HG02970 (cell line): ENCODE results near the gene TRAPPC10.
"Not testable (repeated sequence)": the region's sequence is repeated elsewhere in the genome, so short reads cannot be mapped to it uniquely, and the experiment has no call there.

ENCODE experiments used
- ATAC-seq: cut with Tn5 transposase; IDR thresholded peaks from one replicate; pipeline ENCODE4 v1.9.1; 2021; ENCODE audit warnings: mild to moderate bottlenecking, moderate library complexity, moderate number of reproducible peaks; ENCODE audit not compliant: unreplicated experiment, low FRiP score

Gene TRAPPC10

DNA sequence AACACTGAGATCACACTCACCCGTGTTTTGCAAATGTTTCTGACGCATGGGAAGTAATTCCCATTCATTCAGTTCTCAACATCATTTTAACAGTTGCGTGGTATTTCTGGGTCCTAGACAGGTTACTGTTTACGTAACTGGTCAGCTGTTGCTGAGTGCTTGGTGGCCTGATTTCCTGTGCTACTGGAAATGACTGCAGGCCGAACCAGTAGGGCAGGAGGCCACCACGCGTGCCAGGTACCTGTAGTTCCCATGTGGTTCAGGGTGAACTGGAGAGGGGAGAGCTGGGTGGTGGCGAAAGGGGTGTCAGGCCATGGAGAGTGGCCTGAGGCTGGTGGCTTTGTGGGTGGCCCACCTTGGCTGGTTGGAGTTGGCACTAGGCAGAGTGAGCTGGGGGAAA lies 122.6 kb downstream of the TRAPPC10 start:
- not testable (repeated sequence) for ATAC-seq

DNA sequence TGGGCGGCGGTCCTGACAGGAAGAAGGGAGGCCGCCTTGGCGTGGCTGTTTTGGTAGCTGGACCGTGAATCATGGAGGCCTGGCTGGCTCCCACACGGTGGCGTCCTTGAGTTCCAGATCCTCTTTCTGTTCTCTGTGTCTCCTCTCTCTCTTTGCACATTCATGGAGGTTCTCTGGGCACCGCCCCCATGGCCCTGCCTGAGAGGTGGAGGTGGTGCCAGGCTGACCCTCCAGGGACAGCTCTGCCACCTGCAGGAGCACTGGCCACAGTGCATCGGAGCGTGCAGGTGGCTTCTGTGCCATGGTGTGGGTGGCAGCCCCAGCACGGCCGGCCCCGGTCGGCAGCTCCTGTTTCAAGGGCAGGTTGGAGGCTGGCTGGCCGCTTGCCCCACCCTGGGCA lies 125.9 kb downstream of the TRAPPC10 start:
- ATAC-seq: not testable (repeated sequence)

DNA sequence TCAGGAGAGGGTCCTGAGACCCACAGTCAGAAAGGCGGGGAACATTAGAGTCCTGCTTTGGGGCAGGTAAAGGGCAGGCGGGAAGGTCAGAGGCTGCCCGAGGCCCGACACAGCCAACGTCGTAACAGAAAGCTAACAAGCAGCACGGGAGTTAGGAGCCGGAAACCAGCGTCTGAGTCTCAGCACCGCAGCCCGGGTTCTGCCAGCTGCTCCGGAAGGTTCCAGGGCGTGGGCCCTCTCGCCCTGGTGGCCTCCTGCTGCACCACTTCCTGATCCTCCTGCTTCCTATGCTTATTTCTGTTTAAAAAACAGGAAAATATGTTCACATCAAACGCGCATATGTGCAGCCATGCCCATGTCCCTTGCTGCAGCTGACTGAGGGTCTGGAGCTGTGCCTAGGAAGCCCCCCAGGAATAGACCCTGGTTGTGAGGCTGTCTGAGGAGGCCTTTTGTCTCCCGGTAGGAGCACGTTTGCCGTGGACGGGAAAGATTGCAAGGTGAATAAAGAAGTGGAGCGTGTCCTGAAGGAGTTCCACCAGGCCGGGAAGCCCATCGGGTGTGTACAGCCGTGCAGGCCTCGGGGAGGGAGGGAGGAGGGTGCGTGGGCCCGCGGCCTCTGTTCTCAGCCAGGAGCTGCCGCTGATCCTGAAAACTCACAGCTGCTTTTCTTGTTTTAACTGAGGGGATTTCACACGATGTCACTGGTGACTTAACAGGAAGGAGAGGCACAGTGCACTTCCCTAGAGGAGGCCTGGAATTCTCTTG lies 127.9 kb downstream of the TRAPPC10 start:
- not testable (repeated sequence) for ATAC-seq

DNA sequence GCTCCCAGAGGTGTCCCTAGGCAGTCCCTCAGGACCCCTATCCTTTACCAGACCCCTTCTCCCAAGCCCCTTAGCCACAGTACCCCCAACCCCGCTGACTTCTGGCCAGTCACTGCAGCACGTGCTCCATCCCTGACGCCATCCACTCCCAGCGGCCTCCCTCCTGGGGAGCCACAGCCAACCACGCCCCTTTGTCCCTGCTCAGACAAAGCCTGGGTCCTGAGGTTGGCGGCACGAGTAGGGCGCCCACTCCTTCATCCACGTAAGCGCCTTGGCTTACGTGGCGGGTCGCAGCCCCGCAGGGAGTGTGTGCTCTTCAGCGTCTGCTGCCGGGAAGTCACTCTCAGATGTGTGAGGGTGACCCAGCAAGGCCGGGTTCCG lies 128.4 kb downstream of the TRAPPC10 start:
- not testable (repeated sequence) for ATAC-seq

- not testable (repeated sequence) for ATAC-seq
These were observed 130.4 kb downstream of the TRAPPC10 start for GRCh38 chr21:44142470-44142869.

DNA sequence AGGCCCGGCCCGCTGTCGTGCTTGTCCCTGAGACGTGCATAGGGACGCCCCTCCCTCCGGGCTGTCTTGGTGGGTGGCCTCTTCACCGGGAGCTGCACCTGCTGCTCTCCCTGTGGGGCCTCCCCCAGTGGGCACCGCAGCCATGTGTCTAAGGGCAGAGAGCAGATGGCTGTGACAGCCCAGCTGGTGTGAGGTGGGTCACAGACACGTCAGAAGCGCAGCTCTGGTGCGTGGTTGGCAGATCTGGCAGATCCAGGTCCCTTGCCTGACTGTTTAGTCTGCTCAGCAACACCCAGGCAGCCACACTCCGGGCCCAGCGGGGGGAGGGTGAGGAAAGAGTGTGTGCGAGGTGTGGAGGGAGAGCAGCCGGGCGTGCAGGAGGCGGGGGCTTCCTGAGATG lies 131.3 kb downstream of the TRAPPC10 start:
- ATAC-seq: not testable (repeated sequence)

- ATAC-seq: not testable (repeated sequence)
These were observed 131.9 kb downstream of the TRAPPC10 start for GRCh38 chr21:44143996-44144395.

DNA sequence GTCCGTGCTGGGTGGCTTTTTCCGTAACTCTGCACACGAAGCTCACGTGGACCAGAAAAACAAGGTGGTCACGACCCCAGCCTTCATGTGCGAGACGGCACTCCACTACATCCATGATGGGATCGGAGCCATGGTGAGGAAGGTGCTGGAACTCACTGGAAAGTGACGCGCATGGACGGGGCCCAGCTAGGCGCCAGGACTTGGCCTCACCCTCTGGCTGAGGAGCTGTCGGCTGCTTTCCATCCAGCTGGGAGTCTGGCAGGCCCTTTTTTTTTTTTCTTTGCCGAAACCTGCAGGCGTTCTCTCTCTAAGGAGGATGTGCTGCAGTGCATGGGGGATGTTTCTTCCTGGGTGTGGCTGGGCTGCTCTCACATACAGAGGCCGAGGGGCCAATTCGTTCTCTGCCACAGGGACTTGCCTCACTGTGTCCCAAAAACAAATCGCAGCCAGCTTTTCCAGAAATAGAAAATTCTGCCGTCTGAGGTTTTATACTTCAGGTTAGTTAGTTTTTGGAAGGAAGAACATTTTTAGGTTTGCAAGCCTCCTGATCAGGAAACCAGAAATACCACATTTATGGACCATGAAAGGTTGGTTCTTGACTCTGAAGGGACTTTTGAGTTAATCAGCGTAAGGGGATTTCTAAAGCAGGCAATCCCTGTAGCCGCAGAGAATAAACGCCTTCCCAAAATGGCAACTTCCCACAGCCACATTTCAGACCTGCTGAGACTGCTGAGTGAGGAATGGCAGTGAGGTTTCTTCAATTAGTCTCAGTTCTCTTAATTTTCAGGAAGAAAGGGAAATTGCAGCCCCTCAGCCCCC lies 132.9 kb downstream of the TRAPPC10 start:
- ATAC-seq: not testable (repeated sequence)

DNA sequence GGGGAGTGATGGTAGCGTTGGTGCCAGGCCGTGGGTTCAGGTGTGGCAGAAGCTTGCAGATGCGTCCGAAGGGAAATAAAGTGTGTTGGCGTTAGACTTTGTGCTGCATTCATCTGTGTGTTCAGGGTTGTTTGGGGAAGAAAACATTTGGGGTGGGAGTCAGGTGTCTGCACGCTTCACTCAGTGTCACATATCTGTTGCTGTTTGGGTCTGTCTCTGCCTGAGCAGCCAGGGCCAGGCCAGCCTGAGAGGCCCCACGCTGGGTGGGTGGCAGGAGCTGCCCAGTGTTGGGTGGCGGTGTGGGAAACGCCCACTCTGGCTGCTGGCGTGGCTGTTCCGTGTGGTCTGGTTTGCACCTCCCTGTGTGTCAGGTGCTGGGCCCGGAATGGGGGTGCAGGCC lies 133.5 kb downstream of the TRAPPC10 start:
- ATAC-seq: not testable (repeated sequence)

DNA sequence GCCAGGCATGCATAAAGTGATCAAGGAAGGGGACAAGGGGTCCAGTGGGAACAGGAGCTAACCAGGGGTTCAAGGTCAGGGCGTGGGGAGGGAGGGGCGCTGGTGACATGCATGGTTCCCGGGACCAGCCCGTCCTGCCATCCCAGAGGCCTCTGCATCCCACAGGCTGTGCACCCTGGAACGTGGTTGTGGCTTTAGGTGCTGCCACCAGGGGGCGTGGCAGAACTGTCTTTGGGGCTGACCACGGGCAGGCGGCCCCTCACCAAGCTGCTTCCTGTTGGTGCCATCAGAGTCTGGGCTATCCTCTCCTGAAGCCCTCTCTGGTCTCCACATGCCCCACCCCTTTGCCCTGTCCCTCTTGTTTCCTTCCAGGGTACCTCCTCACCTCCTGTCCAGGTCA lies 135.0 kb downstream of the TRAPPC10 start:
- ATAC-seq: not testable (repeated sequence)

GRCh38 chr21:44150255-44150654 lies 138.1 kb downstream of the TRAPPC10 start:
- not testable (repeated sequence) for ATAC-seq

GRCh38 chr21:44153214-44153888 lies 141.2 kb downstream of the TRAPPC10 start:
- not testable (repeated sequence) for ATAC-seq

- not testable (repeated sequence) for ATAC-seq
These were observed 141.8 kb downstream of the TRAPPC10 start for GRCh38 chr21:44153889-44154228.

- ATAC-seq: not testable (repeated sequence)
These were observed 142.7 kb downstream of the TRAPPC10 start for GRCh38 chr21:44154816-44155230.

GRCh38 chr21:44155231-44155993 lies 143.3 kb downstream of the TRAPPC10 start:
- ATAC-seq: not testable (repeated sequence)

DNA sequence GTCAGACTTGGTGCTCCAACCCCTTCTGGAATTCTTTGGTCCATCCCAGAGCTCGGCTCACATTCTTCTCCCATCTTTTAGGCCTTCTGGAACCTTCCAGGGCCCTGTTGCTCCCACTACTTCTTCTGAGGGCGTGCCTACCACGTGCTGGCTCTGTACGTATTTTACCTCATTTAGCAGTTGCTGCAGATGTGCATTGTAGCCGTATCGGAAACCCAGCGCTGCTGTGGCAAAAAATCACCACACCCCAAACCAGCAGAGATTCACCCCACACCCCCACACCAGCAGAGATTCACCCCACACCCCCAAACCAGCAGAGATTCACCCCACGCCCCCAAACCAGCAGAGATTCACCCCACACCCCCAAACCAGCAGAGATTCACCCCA lies 143.9 kb downstream of the TRAPPC10 start:
- not testable (repeated sequence) for ATAC-seq
